GM18498 (cell line): ENCODE data around the gene CCL20.
"Not testable (repeated sequence)": the region's sequence is repeated elsewhere in the genome, so short reads cannot be mapped to it uniquely, and the experiment has no call there.

ENCODE experiments used
- ATAC-seq: cut with Tn5 transposase; IDR thresholded peaks from one replicate; pipeline ENCODE4 v1.9.1; 2021; ENCODE audit warnings: mild to moderate bottlenecking, moderate library complexity; ENCODE audit not compliant: unreplicated experiment

CCL20 gene

GRCh38 chr2:227813562-227814353 is at the start of gene CCL20:
Gene CCL20 (plus strand): TSS chr2:227813842. CDS start chr2:227813912, 70 bp downstream.
- ATAC-seq, result no peak

- ATAC-seq, result peak; percentile 18
Measured at GRCh38 chr2:227765788-227766372, 47.8 kb upstream of the CCL20 start.

GRCh38 chr2:227766373-227766883 is 47.2 kb upstream of the CCL20 start:
- ATAC-seq, result peak; percentile 99

- no peak for ATAC-seq
Measured at GRCh38 chr2:227767830-227768229, 45.8 kb upstream of the CCL20 start.

- ATAC-seq, result no peak
Measured at GRCh38 chr2:227772197-227772661, 41.4 kb upstream of the CCL20 start.

- no peak for ATAC-seq
Measured at GRCh38 chr2:227772932-227773331, 40.7 kb upstream of the CCL20 start.

GRCh38 chr2:227774011-227774624 is 39.5 kb upstream of the CCL20 start:
- peak; percentile 60 for ATAC-seq

- ATAC-seq, result no peak
Measured at GRCh38 chr2:227774895-227775842, 38.5 kb upstream of the CCL20 start.

- ATAC-seq, result no peak
Measured at GRCh38 chr2:227780981-227781615, 32.5 kb upstream of the CCL20 start.

GRCh38 chr2:227781841-227782240 is 31.8 kb upstream of the CCL20 start:
- ATAC-seq, result no peak

- peak; percentile 48 for ATAC-seq
Measured at GRCh38 chr2:227782804-227783203, 30.8 kb upstream of the CCL20 start.

- peak; percentile 99 for ATAC-seq
Measured at GRCh38 chr2:227783404-227784138, 30.1 kb upstream of the CCL20 start.

GRCh38 chr2:227785293-227785692 is 28.3 kb upstream of the CCL20 start:
- ATAC-seq, result no peak

GRCh38 chr2:227788561-227789018 is 25.1 kb upstream of the CCL20 start:
- ATAC-seq, result no peak

GRCh38 chr2:227789803-227790202 is 23.8 kb upstream of the CCL20 start:
- ATAC-seq, result no peak

GRCh38 chr2:227793148-227793712 is 20.4 kb upstream of the CCL20 start:
- ATAC-seq, result no peak

- no peak for ATAC-seq
Measured at GRCh38 chr2:227796045-227796711, 17.5 kb upstream of the CCL20 start.

- ATAC-seq, result not testable (repeated sequence)
Measured at GRCh38 chr2:227796768-227797167, 16.9 kb upstream of the CCL20 start.
